WTC11 (cell line): Measurements from ENCODE around the gene NEURL1.

ENCODE experiments used
- ATF1 ChIP-seq: sonication (generic); formaldehyde crosslinking; IDR thresholded peaks from 2 replicates; pipeline ENCODE4 v1.8.1; 2023; ENCODE audit warnings: mild to moderate bottlenecking, moderate library complexity, missing genetic modification reagents
- ATF3 ChIP-seq: sonication (generic); formaldehyde crosslinking; conservative IDR thresholded peaks from 2 replicates; pipeline ENCODE4 v1.8.1; 2022; ENCODE audit warnings: mild to moderate bottlenecking, missing genetic modification reagents
- JUN ChIP-seq: sonication (generic); formaldehyde crosslinking; IDR thresholded peaks from 2 replicates; pipeline ENCODE4 v1.8.0; 2023; ENCODE audit warnings: mild to moderate bottlenecking, missing genetic modification reagents
- SP1 ChIP-seq: sonication (generic); formaldehyde crosslinking; conservative IDR thresholded peaks from 2 replicates; pipeline ENCODE4 v1.8.1; 2022; ENCODE audit warnings: missing genetic modification reagents
- ZBTB21 ChIP-seq: sonication (generic); formaldehyde crosslinking; IDR thresholded peaks from 2 replicates; pipeline ENCODE4 v1.8.1; 2023; ENCODE audit warnings: mild to moderate bottlenecking, missing genetic modification reagents, borderline replicate concordance
- ZNF232 ChIP-seq: sonication (generic); formaldehyde crosslinking; IDR thresholded peaks from 2 replicates; pipeline ENCODE4 v1.8.0; 2022; ENCODE audit warnings: mild to moderate bottlenecking, missing genetic modification reagents
- ZSCAN18 ChIP-seq: fragments of 250-450 bp; sonication (Bioruptor Pico); IDR thresholded peaks from 2 replicates; pipeline ENCODE4 v2.1.2; 2022; ENCODE audit warnings: mild to moderate bottlenecking, moderate library complexity
- TF ChIP-seq, protein P1 (sequence below): sonication (generic); formaldehyde crosslinking; IDR thresholded peaks from 2 replicates; pipeline ENCODE4 v1.8.1; 2023; ENCODE audit warnings: mild to moderate bottlenecking, missing genetic modification reagents, moderate library complexity
- TF ChIP-seq, protein P2 (sequence below): fragments of 200-600 bp; IDR thresholded peaks from 2 replicates; pipeline ENCODE4 v1.8.0; 2022; ENCODE audit warnings: antibody characterized with exemption

GRCh38 chr10:103582331-103583123 lies 89.0 kb downstream of the NEURL1 start:
- TF ChIP-seq, protein P1, sequence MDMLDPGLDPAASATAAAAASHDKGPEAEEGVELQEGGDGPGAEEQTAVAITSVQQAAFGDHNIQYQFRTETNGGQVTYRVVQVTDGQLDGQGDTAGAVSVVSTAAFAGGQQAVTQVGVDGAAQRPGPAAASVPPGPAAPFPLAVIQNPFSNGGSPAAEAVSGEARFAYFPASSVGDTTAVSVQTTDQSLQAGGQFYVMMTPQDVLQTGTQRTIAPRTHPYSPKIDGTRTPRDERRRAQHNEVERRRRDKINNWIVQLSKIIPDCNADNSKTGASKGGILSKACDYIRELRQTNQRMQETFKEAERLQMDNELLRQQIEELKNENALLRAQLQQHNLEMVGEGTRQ (CRISPR knock-in tag) = no peak
- TF ChIP-seq, protein P2, sequence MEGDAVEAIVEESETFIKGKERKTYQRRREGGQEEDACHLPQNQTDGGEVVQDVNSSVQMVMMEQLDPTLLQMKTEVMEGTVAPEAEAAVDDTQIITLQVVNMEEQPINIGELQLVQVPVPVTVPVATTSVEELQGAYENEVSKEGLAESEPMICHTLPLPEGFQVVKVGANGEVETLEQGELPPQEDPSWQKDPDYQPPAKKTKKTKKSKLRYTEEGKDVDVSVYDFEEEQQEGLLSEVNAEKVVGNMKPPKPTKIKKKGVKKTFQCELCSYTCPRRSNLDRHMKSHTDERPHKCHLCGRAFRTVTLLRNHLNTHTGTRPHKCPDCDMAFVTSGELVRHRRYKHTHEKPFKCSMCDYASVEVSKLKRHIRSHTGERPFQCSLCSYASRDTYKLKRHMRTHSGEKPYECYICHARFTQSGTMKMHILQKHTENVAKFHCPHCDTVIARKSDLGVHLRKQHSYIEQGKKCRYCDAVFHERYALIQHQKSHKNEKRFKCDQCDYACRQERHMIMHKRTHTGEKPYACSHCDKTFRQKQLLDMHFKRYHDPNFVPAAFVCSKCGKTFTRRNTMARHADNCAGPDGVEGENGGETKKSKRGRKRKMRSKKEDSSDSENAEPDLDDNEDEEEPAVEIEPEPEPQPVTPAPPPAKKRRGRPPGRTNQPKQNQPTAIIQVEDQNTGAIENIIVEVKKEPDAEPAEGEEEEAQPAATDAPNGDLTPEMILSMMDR = no peak
- TF ChIP-seq ATF3 (CRISPR knock-in tag) (no peak), ZBTB21 (CRISPR knock-in tag) (no peak), ZSCAN18 (CRISPR knock-in tag) (no peak), ATF1 (CRISPR knock-in tag) (no peak), JUN (CRISPR knock-in tag) (no peak), ZNF232 (CRISPR knock-in tag) (no peak), SP1 (CRISPR knock-in tag) (no peak)
